LNCaP clone FGC (cell line): ENCODE measurements around the gene ANP32B.

Experiments
- DNase-seq: peaks from one replicate; pipeline ENCODE4 v3.0.0-alpha.2; 2011; ENCODE audit warnings: low read depth
- H3K4me3 ChIP-seq: 2 replicates; pipeline ENCODE4 v1.5.1; 2011; ENCODE audit warnings: mild to moderate bottlenecking, low read depth, low read length, control low read depth
- TF ChIP-seq, protein P1 (sequence below): IDR thresholded peaks from 2 replicates; pipeline ENCODE4 v1.5.1; 2012; ENCODE audit warnings: mild to moderate bottlenecking; ENCODE audit not compliant: control insufficient read depth, insufficient read depth; ENCODE audit errors: extremely low read depth

The ANP32B gene

DNA sequence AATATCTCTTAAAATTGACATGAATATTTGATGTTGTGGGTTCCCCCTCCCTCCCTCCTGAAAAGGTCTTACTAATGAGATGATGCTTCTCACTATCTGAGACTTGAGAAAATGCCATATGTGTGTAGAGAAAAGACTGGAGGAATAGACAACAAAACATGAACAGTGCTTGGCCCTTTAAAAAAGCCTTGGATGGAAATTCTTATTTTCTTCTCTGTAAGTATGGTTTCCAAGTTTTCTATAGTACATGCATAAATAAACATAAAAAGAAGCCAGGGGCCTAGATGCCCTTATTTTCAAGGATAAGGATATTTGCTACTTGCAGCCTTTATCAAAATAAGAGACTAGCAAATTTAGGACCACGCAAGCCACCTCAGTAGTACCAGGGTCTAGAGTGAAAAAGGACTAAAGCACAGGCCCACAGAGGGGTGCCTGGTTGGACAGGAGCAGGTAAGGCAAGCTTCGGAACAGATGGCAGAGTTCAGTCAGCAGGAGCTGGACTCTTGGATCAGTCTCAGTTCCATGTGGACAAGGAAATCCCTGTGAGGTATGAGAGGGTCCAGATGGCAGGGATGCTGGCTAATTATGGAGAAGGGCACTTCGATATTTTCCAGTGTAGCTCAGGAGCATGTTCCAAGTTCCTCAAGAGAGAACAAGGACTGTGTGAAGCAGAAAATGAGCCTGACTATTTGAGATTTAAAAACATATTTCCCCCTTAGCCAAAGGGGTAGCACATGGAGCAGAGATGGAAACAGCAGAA, 4.6 kb upstream of the ANP32B start:
- no peak overlapping the region for H3K4me3 ChIP-seq
- DNase-seq: no peak
- TF ChIP-seq, protein P1, sequence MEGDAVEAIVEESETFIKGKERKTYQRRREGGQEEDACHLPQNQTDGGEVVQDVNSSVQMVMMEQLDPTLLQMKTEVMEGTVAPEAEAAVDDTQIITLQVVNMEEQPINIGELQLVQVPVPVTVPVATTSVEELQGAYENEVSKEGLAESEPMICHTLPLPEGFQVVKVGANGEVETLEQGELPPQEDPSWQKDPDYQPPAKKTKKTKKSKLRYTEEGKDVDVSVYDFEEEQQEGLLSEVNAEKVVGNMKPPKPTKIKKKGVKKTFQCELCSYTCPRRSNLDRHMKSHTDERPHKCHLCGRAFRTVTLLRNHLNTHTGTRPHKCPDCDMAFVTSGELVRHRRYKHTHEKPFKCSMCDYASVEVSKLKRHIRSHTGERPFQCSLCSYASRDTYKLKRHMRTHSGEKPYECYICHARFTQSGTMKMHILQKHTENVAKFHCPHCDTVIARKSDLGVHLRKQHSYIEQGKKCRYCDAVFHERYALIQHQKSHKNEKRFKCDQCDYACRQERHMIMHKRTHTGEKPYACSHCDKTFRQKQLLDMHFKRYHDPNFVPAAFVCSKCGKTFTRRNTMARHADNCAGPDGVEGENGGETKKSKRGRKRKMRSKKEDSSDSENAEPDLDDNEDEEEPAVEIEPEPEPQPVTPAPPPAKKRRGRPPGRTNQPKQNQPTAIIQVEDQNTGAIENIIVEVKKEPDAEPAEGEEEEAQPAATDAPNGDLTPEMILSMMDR: no peak

DNA sequence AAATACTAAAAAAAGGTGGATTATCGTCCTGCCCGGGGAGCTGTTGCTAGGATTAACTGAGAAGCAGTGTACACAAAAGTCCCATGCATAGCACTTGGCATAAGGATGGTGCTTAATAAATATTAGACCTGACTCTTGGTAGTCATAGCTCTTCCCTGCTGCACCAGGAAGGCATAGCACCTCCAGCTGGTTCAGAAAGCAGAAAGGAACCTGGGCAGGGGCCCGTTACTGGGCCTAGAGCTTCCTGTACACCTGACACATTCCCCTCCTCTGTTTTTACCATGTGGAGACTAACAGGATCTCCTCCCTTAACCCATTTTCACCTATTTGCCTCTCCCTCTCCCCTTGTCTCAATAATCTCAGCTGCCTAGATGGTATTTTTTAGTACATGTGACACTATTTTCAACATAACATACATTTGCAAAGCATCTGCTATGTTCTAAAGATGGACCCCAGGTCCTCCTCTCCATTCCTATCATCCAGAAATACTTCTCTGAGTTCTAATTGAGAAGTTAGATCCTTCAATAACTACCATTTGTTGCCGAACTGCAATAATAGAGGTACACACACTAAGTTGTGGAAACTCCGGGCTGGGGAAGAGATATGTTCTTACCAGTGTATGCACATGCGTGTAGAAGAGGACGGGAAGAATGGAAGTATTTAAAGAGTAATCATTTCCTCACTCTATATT, 3.2 kb upstream of the ANP32B start:
- no peak overlapping the region for H3K4me3 ChIP-seq
- TF ChIP-seq, protein P1: no peak
- no peak for DNase-seq

DNA sequence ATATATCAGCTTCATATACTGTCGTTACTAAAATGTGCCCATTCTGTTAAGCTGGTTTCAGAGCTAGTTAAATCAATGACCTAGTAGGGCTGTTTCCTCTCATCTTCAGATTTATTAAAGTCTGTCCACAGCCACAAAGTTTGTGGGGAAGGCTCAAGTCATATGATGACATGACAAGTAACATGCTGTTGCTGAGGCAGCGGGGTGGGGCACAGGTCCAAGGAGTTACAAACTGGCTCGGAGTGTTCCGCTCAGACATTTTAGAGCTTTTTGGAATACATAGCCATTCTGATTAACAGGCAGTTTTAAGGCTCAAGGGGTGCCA, 2.7 kb upstream of the ANP32B start:
- no peak overlapping the region for H3K4me3 ChIP-seq
- TF ChIP-seq, protein P1: no peak
- no peak for DNase-seq

DNA sequence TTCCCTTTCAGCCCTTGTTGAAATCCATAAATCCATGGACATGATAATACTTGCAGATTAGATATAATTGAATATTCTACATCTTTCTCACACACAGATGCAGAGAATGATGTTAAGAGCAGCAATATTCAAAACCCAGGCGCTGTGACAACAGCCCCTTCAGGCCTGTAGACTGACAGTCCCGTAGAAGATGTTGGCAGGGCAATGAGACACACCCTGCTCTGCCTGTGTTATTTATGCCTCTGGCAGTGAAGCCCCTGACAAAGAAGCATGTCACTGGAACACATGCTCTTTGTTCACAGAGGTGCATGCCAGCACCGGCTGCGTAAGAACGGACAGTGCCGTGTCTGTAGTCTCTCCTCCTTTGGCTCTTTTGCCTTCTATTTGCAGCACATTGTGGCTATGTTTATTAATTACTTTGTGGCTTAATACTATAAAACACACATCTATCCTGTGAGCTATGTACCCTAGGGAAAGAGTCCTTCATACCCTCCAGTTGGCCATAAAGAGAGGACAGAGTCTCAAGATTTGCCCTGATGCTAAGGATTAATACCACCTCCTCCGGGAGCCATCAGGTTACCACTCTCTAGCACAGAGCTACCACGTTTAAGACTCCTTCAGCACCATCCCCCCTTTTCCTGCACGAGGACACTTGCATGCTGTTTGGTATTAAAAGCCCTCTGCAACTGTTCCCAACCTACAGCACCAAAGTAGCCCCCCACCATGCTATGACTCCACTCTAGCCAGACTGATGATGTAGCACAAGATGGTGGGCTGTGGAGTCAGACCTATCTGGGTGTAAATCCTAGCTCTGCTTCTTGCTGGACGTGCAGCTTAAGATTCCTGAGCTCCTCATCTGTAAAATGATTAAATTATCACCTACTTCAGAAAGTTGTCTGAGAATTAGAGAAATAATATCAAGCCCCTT, 2.0 kb upstream of the ANP32B start:
- TF ChIP-seq, protein P1: no peak
- H3K4me3 ChIP-seq: no peak overlapping the region
- no peak for DNase-seq

DNA sequence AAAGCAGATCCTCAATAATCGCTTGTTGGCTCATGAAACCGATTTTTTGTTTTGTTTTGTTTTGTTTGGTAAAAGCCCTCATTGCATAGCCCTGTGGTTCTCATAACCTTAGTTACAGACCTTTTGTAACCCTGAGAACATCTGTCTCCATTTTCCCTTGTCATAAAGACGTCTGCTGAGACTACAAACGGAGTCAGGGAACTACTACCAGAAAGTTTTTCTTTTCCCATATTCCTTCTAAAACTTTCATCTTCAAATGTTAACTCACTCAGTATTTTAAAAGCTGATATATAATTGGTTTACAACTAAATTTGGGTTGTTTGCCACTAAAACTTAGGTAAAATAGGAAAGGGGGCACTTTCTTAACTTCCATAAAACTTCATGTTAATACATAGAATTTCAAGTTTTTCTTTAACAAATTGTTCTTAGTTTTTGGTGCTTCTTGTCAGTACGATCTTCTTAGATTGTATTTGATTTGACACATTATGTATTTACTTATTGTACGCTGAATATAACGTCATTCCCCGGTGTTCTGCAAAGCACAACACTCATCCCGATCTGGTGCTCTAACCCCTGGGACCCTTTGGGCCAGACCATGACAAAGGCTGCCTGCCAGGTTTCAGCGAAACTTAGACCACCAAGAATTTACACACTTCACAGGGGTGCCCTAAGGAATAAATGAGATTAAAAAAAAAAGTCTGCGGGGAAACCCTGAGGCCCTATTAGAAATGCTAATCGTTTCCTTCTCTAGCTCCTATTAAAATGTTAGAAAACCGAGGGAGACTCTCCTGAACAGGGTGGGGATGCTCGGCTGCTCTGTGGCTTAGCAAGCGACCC, 1.1 kb upstream of the ANP32B start:
- TF ChIP-seq, protein P1: no peak
- H3K4me3 ChIP-seq: peak overlapping the region; percentile 86
- DNase-seq: no peak

GRCh38 chr9:97983589-97984187, 547 bp downstream of the ANP32B start:
- peak overlapping the region; percentile 86 for H3K4me3 ChIP-seq
- DNase-seq: no peak
- TF ChIP-seq, protein P1: no peak
